H9 (cell line): ENCODE results near the gene DRGX. TPM values are rescaled to one million over a fixed set of nuclear protein-coding genes. Genes with fewer than 3 reads are reported as not detected.

Experiments used
- DNase-seq: peaks from one replicate; pipeline ENCODE4 v3.0.0-alpha.2; 2017
- H2AFZ ChIP-seq: one replicate; pipeline ENCODE4 v1.6.1; 2013; ENCODE audit warnings: mild to moderate bottlenecking, low read length, control low read depth, moderate library complexity
- H2AK5ac ChIP-seq: 2 replicates; pipeline ENCODE4 v1.6.1; 2013; ENCODE audit warnings: low read length, control low read depth, mixed read lengths; ENCODE audit not compliant: insufficient read length
- H2BK120ac ChIP-seq: one replicate; pipeline ENCODE4 v1.6.1; 2013; ENCODE audit warnings: low read depth, mild to moderate bottlenecking, low read length, control low read depth, inconsistent platforms; ENCODE audit not compliant: poor library complexity, severe bottlenecking
- H2BK12ac ChIP-seq: 2 replicates; pipeline ENCODE4 v1.6.1; 2013; ENCODE audit warnings: low read length, control low read depth, mixed read lengths, low read depth; ENCODE audit not compliant: insufficient read length
- H2BK15ac ChIP-seq: 2 replicates; pipeline ENCODE4 v1.6.1; 2013; ENCODE audit warnings: low read depth, low read length, control low read depth
- H2BK20ac ChIP-seq: one replicate; pipeline ENCODE4 v1.6.1; 2013; ENCODE audit warnings: low read depth, mild to moderate bottlenecking, low read length, control low read depth, inconsistent platforms; ENCODE audit not compliant: poor library complexity, severe bottlenecking
- H2BK5ac ChIP-seq: 2 replicates; pipeline ENCODE4 v1.6.1; 2013; ENCODE audit warnings: low read length, control low read depth, mixed read lengths; ENCODE audit not compliant: insufficient read length
- H3K14ac ChIP-seq: 2 replicates; pipeline ENCODE4 v1.6.1; 2013; ENCODE audit warnings: low read length, control low read depth; ENCODE audit not compliant: insufficient read depth
- H3K18ac ChIP-seq: 2 replicates; pipeline ENCODE4 v1.6.1; 2013; ENCODE audit warnings: low read depth, mild to moderate bottlenecking, mixed read lengths, low read length, control low read depth; ENCODE audit not compliant: insufficient read length
- H3K23ac ChIP-seq: 2 replicates; pipeline ENCODE4 v1.6.1; 2013; ENCODE audit warnings: low read length, control low read depth, mixed read lengths, low read depth; ENCODE audit not compliant: insufficient read length
- H3K23me2 ChIP-seq: 2 replicates; pipeline ENCODE4 v1.6.1; 2013; ENCODE audit warnings: low read depth, mild to moderate bottlenecking, mixed read lengths, low read length, control low read depth; ENCODE audit not compliant: insufficient read length, poor library complexity, severe bottlenecking
- H3K27ac ChIP-seq: 2 replicates; pipeline ENCODE4 v1.5.1; 2013; ENCODE audit warnings: low read length, control low read depth, mixed read lengths, low read depth; ENCODE audit not compliant: insufficient read length
- H3K27me3 ChIP-seq: 2 replicates; pipeline ENCODE4 v1.6.1; 2013; ENCODE audit warnings: low read length, control low read depth, inconsistent platforms; ENCODE audit not compliant: insufficient read depth
- H3K4ac ChIP-seq: 2 replicates; pipeline ENCODE4 v1.6.1; 2013; ENCODE audit warnings: low read depth, mild to moderate bottlenecking, control low read depth, inconsistent platforms, low read length, moderate library complexity
- H3K4me1 ChIP-seq: 2 replicates; pipeline ENCODE4 v1.6.1; 2013; ENCODE audit warnings: low read length, control low read depth, inconsistent platforms; ENCODE audit not compliant: insufficient read depth
- H3K4me2 ChIP-seq: 2 replicates; pipeline ENCODE4 v1.6.1; 2013; ENCODE audit warnings: low read length, control low read depth, mixed read lengths; ENCODE audit not compliant: insufficient read length, insufficient read depth
- H3K56ac ChIP-seq: 2 replicates; pipeline ENCODE4 v1.6.1; 2013; ENCODE audit warnings: low read depth, mild to moderate bottlenecking, mixed read lengths, low read length, control low read depth; ENCODE audit not compliant: insufficient read length
- H3K79me1 ChIP-seq: 2 replicates; pipeline ENCODE4 v1.6.1; 2013; ENCODE audit warnings: low read depth, mild to moderate bottlenecking, moderate library complexity, low read length, control low read depth, inconsistent platforms; ENCODE audit not compliant: insufficient read depth, poor library complexity, severe bottlenecking
- H3K79me2 ChIP-seq: 2 replicates; pipeline ENCODE4 v1.6.1; 2013; ENCODE audit warnings: low read length, control low read depth, inconsistent platforms; ENCODE audit not compliant: insufficient read depth
- H3K9ac ChIP-seq: 2 replicates; pipeline ENCODE4 v1.6.1; 2013; ENCODE audit warnings: low read length, control low read depth, mixed read lengths; ENCODE audit not compliant: insufficient read length; ENCODE audit errors: extremely low read depth
- H3K9me3 ChIP-seq: one replicate; pipeline ENCODE4 v1.6.1; 2013; ENCODE audit warnings: low read depth, low read length, inconsistent platforms; ENCODE audit not compliant: control insufficient read depth
- H3T11ph ChIP-seq: one replicate; pipeline ENCODE4 v1.6.1; 2013; ENCODE audit warnings: mild to moderate bottlenecking, low read length, control low read depth, inconsistent platforms
- H4K20me1 ChIP-seq: one replicate; pipeline ENCODE4 v1.6.1; 2013; ENCODE audit not compliant: control insufficient read depth, insufficient read length, insufficient read depth
- H4K5ac ChIP-seq: 2 replicates; pipeline ENCODE4 v1.6.1; 2013; ENCODE audit warnings: low read depth, mild to moderate bottlenecking, mixed read lengths, low read length, control low read depth; ENCODE audit not compliant: insufficient read length
- H4K8ac ChIP-seq: replicated peaks from 2 replicates; pipeline ENCODE4 v1.6.1; 2013; ENCODE audit warnings: low read length, control low read depth, mixed read lengths, low read depth; ENCODE audit not compliant: insufficient read length
- H4K91ac ChIP-seq: 2 replicates; pipeline ENCODE4 v1.6.1; 2013; ENCODE audit warnings: low read depth, mild to moderate bottlenecking, moderate library complexity, mixed read lengths, low read length, control low read depth; ENCODE audit not compliant: insufficient read length
- H3K27ac Mint-ChIP-seq, 3 experiments: 2 replicates in 2 of 3; 3 replicates in 1 of 3; pipeline ENCODE4 v1.8.0; 2020 to 2021; ENCODE audit warnings: mixed read lengths in 3 of 3, mild to moderate bottlenecking in 1 of 3, moderate library complexity in 1 of 3
- H3K27me3 Mint-ChIP-seq: 2 replicates; pipeline ENCODE4 v1.8.0; 2021; ENCODE audit warnings: low read depth, mild to moderate bottlenecking, moderate library complexity, mixed read lengths
- H3K36me3 Mint-ChIP-seq, 3 experiments: 2 replicates in 2 of 3; 3 replicates in 1 of 3; pipeline ENCODE4 v1.8.0; 2020 to 2021; ENCODE audit warnings: low read depth in 3 of 3, mixed read lengths in 3 of 3; ENCODE audit not compliant: insufficient read depth in 1 of 3
- H3K4me1 Mint-ChIP-seq, 2 experiments: 2 replicates each; pipeline ENCODE4 v1.8.0; 2020; ENCODE audit warnings: mixed read lengths in 2 of 2
- H3K4me3 Mint-ChIP-seq, 2 experiments: 2 replicates in 1 of 2; 3 replicates in 1 of 2; pipeline ENCODE4 v1.8.0; 2020 to 2021; ENCODE audit warnings: mild to moderate bottlenecking in 2 of 2, mixed read lengths in 2 of 2, moderate library complexity in 1 of 2
- H3K9me3 Mint-ChIP-seq, 2 experiments: 2 replicates in 1 of 2; 3 replicates in 1 of 2; pipeline ENCODE4 v1.8.0; 2020; ENCODE audit warnings: mild to moderate bottlenecking in 2 of 2, mixed read lengths in 2 of 2, moderate library complexity in 1 of 2
- WGBS: extraction: QIAGEN DNeasy Blood & Tissue Kit; methylation state at CpG from one replicate; pipeline ENCODE4 v1.1.7; 2013; ENCODE audit warnings: missing lambda C conversion rate, low lambda C conversion rate, mixed read lengths; ENCODE audit not compliant: insufficient read length; ENCODE audit errors: extremely low coverage; 5-methylcytosine and 5-hydroxymethylcytosine counted together
- total RNA-seq: library from RNA; stranded (reverse); gene quantifications from 2 replicates; pipeline ENCODE4 v1.2.1, GENCODE V29; 2021
- TF ChIP-seq, protein P1 (sequence below): fragments of 200-600 bp; sonication (generic); conservative IDR thresholded peaks from 3 replicates; pipeline ENCODE4 v1.8.0; 2021; ENCODE audit warnings: antibody characterized with exemption, mild to moderate bottlenecking

Gene DRGX
- total RNA-seq, 1 experiment from 2014 or later = not detected

DNA sequence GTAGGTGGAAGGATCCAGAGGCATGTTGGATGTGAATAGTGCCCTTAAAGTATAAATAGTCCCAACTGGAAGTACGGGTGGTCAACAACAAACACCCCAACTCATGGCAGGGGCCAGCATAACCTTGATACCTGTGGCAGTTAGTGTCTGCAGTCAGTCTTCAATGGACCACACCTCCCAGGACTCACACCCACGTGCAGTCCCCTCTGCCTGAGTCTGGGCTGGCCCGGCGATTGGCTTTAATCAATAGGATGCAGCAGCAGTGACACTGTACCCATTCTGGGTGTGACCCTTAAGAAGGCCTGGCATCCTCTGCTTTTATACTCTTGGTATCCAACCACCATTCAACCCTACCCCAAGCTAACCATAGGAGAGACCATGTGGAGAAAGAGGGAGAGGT is 18.6 kb downstream of the DRGX start:
- H4K8ac ChIP-seq = no peak overlapping the region
- no CpG with 5 or more reads among the region's 4 CpGs for WGBS
- no peak overlapping the region for H3K27ac ChIP-seq
- no peak overlapping the region for H4K91ac ChIP-seq
- H2AK5ac ChIP-seq = no peak overlapping the region
- no peak overlapping the region for H2BK120ac ChIP-seq
- no peaks in the 10 kb centered on the region for H3K27me3 ChIP-seq
- H3K27me3 Mint-ChIP-seq = peaks cover 32% of the 10 kb centered on the region
- no peak overlapping the region for H3T11ph ChIP-seq
- H2BK5ac ChIP-seq = no peak overlapping the region
- H3K4me3 Mint-ChIP-seq = no peak overlapping the region
- H3K23me2 ChIP-seq = no peaks in the 10 kb centered on the region
- H3K79me1 ChIP-seq = no peaks in the 10 kb centered on the region
- H3K18ac ChIP-seq = no peak overlapping the region
- H3K27ac Mint-ChIP-seq = no peak overlapping the region
- DNase-seq = no peak
- no peaks in the 10 kb centered on the region for H3K9me3 Mint-ChIP-seq
- TF ChIP-seq, protein P1, sequence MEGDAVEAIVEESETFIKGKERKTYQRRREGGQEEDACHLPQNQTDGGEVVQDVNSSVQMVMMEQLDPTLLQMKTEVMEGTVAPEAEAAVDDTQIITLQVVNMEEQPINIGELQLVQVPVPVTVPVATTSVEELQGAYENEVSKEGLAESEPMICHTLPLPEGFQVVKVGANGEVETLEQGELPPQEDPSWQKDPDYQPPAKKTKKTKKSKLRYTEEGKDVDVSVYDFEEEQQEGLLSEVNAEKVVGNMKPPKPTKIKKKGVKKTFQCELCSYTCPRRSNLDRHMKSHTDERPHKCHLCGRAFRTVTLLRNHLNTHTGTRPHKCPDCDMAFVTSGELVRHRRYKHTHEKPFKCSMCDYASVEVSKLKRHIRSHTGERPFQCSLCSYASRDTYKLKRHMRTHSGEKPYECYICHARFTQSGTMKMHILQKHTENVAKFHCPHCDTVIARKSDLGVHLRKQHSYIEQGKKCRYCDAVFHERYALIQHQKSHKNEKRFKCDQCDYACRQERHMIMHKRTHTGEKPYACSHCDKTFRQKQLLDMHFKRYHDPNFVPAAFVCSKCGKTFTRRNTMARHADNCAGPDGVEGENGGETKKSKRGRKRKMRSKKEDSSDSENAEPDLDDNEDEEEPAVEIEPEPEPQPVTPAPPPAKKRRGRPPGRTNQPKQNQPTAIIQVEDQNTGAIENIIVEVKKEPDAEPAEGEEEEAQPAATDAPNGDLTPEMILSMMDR = no peak
- H3K4me1 Mint-ChIP-seq = 0 out of 4 replicates have a peak, but pooled peaks cover 2 to 3% of the 10 kb centered on the region in 2 experiments
- H2AFZ ChIP-seq = no peak overlapping the region
- H4K5ac ChIP-seq = no peak overlapping the region
- no peak overlapping the region for H3K9ac ChIP-seq
- H4K20me1 ChIP-seq = no peaks in the 10 kb centered on the region
- H2BK20ac ChIP-seq = no peak overlapping the region
- H2BK12ac ChIP-seq = no peak overlapping the region
- H3K9me3 ChIP-seq = no peaks in the 10 kb centered on the region
- H3K36me3 Mint-ChIP-seq = no peaks in the 10 kb centered on the region; a peak in 1 of 7 replicates
- H3K4me2 ChIP-seq = no peak overlapping the region
- no peak overlapping the region for H2BK15ac ChIP-seq
- H3K23ac ChIP-seq = no peak overlapping the region
- H3K56ac ChIP-seq = no peak overlapping the region
- H3K4me1 ChIP-seq = no peaks in the 10 kb centered on the region
- H3K4ac ChIP-seq = no peak overlapping the region
- no peaks in the 10 kb centered on the region for H3K79me2 ChIP-seq
- no peak overlapping the region for H3K14ac ChIP-seq
